Panc1 (cell line): ENCODE measurements around the gene NR4A1.

Experiments used
- CTCF ChIP-seq: fragments of 450-650 bp; IDR thresholded peaks from 2 replicates; pipeline ENCODE4 v1.5.1; 2017; ENCODE audit warnings: mild to moderate bottlenecking
- POLR2AphosphoS5 ChIP-seq: IDR thresholded peaks from 2 replicates; pipeline ENCODE4 v1.6.1; 2012; ENCODE audit warnings: mild to moderate bottlenecking, low read depth, low read length, moderate library complexity
- REST ChIP-seq, 2 experiments: IDR thresholded peaks; 2 replicates each; pipeline ENCODE4 v1.6.1; 2011 to 2012; ENCODE audit warnings: low read depth in 2 of 2, control low read depth in 1 of 2, low read length in 1 of 2, mild to moderate bottlenecking in 1 of 2, moderate library complexity in 1 of 2; ENCODE audit not compliant: insufficient read depth in 1 of 2
- TCF7L2 ChIP-seq: IDR thresholded peaks from 2 replicates; pipeline ENCODE4 v1.6.1; 2011; ENCODE audit warnings: mild to moderate bottlenecking, low read depth, low read length, inconsistent platforms

- TF ChIP-seq CTCF (no peak), POLR2AphosphoS5 (no peak), TCF7L2 (no peak), REST (IDR thresholded peaks at IDR 0.05; ENCODE audit: insufficient read depth in 1 of 2, low read depth in 2 of 2, low read length in 1 of 2) (no peak)
Measured at GRCh38 chr12:52055731-52056711, 4.8 kb downstream of the NR4A1 start.
